Stimulated activated CD4-positive, alpha-beta T cell treated with anti-CD3 and anti-CD28 coated beads, Interleukin-2, amount 100 ng/mL, for 24 hours (primary cell): Measurements from ENCODE around the gene ATG2A.

ENCODE experiments used
- DNase-seq, 2 donors: peaks; one replicate each; pipeline ENCODE4 v3.0.0-alpha.2; 2020

Gene ATG2A

DNA sequence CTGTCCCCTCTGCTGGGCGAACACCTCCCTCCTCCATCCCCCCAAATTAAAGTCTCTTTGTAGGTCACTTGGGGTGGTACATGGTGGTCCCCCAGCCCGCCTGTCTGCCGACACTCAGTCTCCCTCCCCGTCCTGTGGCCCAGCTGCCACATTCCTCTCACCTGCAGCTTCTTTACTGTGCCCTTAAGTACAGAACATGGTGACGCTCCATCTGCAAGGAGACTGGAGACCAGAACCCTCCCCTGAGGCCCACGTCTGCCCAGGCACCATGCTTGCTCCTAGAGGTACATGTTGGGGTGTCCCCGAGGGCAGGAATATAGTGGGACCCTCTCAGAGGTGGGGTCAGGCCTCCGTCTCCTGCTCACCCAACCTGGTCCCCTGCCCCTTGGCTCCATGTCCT, 33.0 kb downstream of the ATG2A start:
- no peak for DNase-seq

DNA sequence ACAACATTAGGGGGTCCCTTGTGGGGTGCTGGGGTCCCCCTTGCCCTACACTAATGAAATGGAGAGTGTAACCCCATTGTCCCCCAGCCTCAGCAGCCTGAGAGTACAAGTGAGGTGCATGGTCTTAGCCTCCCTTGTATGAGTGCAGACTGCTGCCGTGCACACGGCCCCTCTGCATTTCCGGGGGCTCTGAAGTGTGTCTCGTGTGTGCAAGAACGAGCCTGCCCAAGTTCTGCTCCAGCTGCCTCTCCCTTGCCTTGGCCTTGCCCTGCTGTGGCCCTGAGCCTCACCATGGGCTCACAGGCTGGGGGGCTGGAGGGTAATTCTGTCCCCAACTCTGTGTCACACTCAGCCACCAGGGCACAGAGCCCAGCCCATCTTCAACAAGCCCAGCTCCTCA, 33.4 kb downstream of the ATG2A start:
- no peak for DNase-seq

GRCh38 chr11:64882243-64882642, 34.8 kb downstream of the ATG2A start:
- DNase-seq = no peak

DNA sequence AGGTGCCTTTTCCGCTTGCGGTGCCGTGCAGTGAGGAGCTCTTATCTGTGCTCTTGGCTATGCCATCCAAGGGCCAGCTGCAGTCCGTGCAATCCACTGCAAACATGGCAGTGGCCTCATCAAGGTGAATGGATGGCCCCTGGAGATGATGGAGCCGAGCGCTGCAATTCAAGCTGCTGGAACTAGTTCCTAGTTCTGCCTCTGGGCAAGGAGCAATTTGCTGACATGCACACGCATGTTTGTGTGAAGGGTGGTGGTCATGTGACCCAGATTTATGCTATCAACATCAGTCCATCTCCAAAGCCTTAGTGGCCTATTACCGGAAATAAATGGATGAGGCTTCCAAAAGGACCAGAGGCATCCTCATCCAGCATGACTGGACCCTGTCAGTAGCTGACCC, 35.5 kb downstream of the ATG2A start:
- DNase-seq = no peak

- DNase-seq = no peak
Observed at GRCh38 chr11:64880240-64881001, 36.6 kb downstream of the ATG2A start.

GRCh38 chr11:64879244-64879900, 37.6 kb downstream of the ATG2A start:
- DNase-seq = no peak

DNA sequence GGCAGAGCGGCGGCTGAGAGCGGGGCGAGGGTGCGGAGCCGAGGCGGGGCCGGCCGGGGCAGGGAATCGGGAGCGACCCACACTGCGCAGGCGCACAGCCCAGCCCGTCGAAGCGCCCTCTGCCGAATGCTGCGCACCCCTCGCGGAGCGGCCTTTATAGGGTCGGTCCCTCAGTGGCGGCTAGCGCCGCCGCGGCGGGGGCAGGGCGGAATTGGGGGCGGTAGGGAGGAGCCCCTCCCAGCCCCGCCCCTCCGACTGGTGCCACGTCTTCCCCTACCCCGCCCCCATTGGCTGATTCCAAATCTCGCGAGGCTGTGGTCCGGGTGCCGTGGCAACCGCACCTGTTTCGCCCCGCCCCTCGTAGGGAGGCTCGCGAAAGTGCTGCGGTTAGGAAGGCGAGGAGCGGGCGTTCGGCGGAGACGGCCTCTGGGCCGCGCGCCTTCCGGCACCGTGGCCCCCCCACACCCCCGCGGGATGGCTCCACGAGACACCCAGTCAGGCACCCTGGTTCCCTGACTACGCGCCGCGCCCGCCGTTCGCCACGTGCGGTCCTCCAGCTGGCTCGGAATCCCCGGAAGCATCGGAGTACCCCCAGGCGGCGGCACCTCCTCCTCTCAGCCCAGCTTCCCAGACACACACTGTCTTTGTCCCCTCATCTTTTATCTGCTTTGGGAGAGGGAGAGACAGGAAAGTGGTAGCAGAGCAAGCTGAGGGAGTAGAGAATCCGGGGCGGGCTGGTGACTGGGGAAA, 38.3 kb downstream of the ATG2A start, which contains the start of gene EHD1:
Gene EHD1, minus strand, starts transcription at position 128 of the 750 bp plus-strand sequence. CDS start 157 bp downstream, outside the sequence.
- peak; percentile 100 for DNase-seq

DNA sequence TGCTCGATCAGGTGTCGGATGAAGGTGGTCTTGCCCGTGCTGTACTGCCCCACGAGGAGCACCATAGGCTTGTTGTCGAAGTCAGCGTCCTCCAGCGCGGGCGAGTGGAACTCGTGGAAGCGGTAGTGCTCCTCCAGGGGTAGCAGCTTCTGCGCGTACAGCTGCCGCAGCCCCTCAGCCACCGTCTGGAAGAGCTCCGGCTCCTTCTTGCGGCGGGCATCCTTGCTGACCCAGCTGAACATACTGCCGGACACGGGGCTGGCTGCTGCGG, 38.9 kb downstream of the ATG2A start:
- DNase-seq = no peak

DNA sequence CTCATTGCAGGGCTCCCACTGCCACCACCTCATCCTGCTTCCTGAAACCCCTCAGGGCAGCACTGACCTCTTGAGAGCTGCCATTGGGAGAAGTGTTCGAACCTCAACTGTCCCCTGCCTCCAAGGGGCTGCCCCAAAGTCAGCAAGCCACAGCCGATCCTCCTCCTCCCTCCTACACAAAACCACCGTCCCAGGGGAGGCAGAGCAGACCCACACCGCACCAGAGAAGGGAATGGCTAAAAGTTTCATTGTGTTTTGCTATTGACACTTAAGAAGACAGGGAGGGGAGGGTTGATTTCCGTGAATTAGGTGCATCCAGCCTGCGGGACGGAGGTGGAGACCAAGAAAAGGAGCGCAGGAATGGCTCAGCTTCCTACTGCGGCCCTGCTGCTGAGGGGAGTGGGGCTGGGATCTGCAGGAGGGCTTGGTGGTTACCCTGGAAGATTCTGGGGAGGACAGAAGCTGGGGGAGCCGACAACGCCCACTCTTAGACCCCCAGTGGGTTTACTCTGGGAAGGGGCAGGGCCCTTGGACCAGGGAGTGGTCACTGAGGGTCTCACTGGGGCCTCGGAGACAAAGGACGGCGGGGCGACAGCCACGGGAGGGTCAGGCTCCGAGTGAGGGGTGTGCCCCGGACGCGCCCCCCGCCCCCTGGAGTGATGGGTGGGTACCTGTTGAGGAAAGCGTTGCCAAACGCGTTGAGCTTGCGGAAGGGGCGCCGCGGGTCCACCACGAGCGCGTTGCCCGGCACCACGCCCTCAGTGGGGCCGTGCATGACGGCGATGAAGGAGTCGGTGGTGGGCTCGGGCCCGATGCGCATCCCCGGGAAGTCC, 39.4 kb downstream of the ATG2A start:
- DNase-seq = peak; percentile 50 to 52

DNA sequence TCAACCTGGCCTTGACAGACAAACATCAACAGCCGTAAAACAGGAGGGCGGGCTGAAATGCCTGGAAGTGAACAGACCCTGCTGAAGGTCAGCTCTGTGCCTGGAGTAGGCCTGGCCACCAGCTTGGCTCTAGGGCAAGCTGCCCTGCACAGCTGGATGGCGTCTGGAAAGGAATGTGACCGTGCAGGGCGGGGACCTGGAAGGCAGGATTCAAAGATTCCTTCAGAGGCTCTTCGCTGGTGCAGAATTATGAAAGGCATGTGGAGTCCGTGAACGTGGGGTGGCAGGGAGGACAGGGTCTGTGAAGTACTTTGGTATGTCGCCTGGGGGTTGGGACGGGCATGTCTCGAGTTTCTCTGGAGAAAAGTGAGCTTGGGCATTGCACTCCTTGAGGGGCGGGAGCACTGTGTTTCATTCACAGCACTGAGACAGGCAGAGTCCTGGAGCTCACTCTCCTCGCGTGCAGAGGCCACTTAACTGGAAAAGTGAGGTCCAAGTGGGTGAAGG, 40.1 kb downstream of the ATG2A start:
- no peak for DNase-seq

DNA sequence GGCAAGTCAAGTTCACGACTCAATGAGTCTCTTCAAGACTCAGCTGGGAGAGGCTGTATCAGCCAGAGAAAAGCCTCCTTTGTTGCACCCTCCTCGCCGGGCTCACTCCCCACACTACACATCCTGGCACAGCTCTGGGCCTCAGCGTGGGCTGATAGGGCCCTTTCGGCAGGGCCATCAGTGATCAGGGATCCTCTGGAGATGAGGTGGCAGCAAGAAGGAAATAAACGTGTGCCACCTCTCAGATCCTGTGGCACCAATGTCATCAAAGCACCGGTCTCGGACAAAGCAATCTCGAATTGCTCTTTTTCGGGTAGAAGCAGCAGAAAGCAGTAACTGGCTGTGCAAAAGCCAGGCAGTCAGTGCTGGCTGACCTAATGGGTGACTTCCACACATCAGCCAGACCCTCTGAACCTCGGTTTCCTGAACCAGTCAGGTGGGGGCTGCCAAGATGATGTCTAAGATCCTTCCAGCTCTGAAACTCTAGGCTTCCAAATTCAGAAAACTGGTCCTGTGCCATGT, 40.7 kb downstream of the ATG2A start:
- DNase-seq = peak; percentile 53 to 66

- DNase-seq = no peak
Observed at GRCh38 chr11:64875369-64876228, 41.4 kb downstream of the ATG2A start.

GRCh38 chr11:64874308-64875240, 42.4 kb downstream of the ATG2A start:
- no peak for DNase-seq

GRCh38 chr11:64872790-64873488, 44.1 kb downstream of the ATG2A start:
- no peak for DNase-seq

DNA sequence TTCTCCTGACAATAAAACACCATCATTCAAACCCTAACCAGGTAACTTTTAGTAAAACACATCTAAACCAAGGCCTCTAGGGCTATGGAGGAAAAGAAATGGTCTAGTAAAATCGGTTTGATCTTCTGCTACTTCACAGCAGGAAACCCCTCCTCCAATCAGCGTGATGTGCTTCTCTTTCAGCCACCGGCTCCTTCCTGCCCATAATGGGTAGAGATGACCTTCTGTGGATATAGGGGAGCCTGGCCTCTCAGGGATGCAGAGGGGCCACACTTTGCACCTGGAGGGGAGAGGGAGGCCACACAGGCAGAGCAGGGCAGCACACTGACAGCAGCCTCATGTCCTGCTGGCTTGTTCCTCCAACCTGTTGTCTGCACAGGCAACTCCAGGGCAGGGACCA, 45.5 kb downstream of the ATG2A start:
- DNase-seq = no peak

- no peak for DNase-seq
Observed at GRCh38 chr11:64870893-64871466, 46.0 kb downstream of the ATG2A start.

GRCh38 chr11:64870176-64870892, 46.7 kb downstream of the ATG2A start:
- no peak for DNase-seq

GRCh38 chr11:64869571-64870175, 47.3 kb downstream of the ATG2A start:
- no peak for DNase-seq
